Muscle of arm (tissue), 12 donors: Measurements from ENCODE around the gene RPL18A. TPM values are rescaled to one million over a fixed set of nuclear protein-coding genes. Genes with fewer than 3 reads are reported as not detected.
"Not testable (repeated sequence)": the region's sequence is repeated elsewhere in the genome, so short reads cannot be mapped to it uniquely, and the experiment has no call there.

Experiments used
- DNase-seq: peaks from one replicate; pipeline ENCODE4 v3.0.0-alpha.2; 2013
- polyA plus RNA-seq, 12 donors: library from polyadenylated mRNA; unstranded; fragments of 120-200 nt; gene quantifications; one replicate each; pipeline ENCODE4 v1.2.1, GENCODE V29; 2013; ENCODE audit not compliant: insufficient read length in 12 of 12

The RPL18A gene
- polyA plus RNA-seq, 12 donors: 1,385 to 2,689 (median 1,882) TPM; not detected in 1

DNA sequence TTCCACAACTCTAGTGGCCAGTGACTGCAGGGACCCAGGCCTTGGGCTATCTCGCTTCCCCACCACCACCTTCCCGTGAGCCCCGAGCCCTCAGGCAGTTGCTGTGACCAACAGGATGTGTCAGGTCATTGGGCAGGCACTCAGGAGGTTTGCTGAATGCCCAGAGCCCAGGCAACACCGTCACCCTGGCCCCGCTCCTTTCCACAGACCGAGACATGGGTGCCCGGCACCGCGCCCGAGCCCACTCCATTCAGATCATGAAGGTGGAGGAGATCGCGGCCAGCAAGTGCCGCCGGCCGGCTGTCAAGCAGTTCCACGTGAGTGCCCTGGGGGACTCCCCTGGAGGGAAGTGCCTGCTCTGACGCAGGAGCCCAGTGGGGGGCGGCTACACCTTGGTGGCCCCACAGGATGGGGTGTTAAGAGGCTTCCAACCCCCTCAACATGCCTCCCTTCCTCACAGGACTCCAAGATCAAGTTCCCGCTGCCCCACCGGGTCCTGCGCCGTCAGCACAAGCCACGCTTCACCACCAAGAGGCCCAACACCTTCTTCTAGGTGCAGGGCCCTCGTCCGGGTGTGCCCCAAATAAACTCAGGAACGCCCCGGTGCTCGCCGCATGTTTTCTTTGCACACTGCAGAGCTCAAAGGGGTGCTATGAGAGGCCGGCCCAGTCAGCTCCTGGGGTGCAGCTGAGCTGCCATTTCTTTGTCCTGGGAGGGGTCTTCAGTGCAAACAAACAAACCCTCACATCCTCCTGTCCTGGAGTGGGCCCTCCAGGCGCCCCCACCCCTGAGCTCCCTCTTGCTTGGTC lies 3.2 kb downstream of the RPL18A start:
- DNase-seq: no peak

DNA sequence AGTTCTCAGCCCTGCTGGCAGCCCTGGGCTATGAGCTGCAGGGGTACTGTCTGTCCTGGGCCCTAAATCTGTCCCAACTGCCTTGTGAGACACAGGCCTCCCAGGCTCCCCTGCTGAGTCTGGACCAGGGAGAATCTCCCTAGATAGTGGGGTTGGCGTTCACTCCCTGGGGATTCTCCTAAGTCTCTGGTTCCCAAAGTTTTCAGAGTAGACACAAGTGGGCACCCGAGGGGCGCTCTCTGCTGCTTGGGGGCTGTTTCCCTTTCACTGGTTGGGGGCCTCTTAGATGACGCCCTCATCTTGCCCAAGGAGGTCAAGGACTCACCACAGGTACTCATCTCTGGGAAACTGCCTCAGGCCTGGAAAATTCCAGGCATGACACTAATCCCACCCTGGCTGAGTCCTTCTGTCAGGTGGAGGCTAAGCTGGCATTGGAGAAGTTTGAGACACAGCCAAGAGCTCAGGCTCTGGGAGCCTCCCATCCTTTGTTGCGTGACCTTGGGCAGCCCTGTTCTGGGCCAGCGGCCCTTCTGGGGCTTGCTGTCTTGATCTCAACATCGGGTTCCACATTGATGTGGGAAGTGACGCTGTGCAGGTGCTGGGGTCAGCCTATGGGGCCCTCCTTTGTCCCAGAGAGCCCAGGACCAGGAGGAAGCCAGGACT lies 3.9 kb downstream of the RPL18A start:
- DNase-seq: no peak

DNA sequence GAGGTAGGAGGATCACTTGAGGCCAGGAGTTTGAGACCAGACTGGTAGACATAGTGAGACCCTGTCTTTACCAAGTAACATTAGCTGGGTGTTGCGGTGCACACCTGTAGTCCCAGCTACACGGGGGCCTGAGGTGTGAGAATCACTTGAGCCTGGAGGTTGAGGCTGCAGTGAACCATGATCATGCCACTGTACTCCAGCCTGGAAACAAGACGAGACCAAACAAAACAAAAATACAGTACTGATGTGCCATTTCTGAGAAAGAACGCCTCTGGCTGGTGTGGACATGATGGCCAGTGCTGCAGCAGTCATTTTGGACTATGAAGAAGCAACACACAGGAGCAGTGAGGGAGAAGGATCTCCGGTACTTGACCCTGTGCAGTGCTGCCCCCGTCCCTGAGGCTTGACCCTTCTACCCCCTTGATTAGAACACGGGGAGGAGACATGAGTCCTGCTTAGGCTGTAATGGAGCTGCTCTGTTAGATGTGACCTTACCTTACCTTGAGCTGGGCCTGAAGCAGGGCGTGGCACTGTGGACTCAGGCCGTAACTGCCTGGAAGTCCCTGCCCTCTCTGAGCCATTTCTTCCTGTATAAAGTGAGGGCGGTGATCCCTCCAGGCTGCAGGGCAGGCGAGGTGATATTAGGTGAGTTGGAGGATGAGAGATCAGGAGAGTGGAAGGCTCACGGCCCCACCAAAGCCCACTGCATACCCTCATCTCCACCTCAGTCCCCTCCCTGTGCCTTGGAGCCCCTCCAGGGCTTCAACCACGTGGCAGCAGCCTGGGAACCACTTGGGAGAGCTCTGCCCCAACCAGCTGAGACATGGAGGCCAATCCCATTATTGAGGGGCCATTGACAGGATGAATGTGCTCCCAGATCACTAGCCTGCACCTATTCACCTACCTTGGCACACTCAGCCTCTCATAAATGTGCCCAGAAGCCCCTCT lies 5.9 kb downstream of the RPL18A start:
- no peak for DNase-seq

DNA sequence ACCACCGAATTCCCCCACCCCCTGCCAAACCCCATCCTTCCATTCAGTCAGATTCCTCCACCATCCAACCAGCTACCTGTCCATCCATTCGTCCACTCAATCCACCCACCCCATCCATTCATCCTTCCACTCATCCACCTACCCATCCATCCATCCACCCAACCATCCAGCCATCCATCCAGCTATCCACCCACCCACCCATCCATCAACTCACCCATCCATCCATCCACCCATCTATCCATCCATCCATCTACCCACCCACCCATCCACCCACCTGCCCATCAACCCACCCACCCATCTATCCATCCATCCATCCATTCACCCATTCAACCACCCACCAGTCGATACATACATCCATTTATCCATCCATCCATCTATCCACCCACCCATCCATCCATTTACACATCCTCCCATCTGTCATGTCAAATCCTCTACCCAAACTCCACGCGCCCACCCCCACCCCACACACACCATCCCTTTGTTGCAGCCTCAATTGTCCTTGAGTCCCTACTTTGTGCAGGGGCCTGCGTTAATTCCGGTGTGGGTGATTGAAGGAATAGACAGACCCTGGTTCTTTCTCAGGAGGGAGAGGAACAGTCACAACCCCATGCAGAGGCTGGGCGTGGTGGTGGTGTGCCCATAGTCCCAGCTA lies 6.7 kb downstream of the RPL18A start:
- no peak for DNase-seq

DNA sequence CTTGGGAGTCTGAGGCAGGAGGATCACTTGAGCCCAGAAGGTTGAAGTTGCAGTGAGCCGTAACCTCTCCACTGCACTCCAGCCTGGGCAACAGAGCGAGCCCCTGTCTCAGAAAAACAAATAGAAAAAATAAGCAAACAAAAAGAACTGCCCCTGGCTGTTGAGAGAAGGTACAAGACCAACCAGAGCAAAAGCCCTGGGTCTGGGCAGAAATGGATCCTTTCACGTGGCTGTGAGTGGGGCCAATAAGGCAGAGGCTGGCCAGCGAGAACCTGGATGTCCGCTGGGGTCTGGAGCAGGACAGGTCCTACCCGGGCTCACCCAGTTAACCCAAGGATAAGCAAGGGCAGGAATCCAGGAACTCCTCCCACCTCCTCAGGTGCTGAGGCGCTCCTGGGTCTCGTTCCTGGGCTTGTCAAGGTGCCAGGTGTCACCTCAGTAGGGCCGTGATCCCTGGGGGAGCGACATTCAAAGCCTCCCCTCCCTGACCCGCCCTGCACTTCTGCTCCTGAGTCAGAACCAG lies 7.3 kb downstream of the RPL18A start:
- no peak for DNase-seq

DNA sequence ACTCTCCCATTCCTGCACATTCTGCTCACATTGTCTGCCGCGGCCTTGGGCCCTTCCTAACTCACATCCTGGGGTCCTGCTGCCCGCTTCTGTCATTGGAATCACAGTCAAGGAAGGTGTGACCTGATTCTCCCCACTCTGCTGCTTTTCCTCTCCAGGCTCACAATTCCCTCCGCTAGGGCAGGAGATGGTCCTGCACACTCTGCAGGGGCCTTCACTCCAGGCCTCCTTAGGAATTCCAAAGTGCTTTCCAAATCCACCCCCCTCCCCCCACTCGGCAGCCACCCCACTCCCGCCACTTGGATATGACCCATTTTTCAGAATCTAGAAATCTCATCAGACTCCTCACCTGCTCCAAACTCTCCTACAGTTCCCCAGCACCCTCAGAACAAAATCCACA lies 9.0 kb downstream of the RPL18A start:
- DNase-seq: no peak

DNA sequence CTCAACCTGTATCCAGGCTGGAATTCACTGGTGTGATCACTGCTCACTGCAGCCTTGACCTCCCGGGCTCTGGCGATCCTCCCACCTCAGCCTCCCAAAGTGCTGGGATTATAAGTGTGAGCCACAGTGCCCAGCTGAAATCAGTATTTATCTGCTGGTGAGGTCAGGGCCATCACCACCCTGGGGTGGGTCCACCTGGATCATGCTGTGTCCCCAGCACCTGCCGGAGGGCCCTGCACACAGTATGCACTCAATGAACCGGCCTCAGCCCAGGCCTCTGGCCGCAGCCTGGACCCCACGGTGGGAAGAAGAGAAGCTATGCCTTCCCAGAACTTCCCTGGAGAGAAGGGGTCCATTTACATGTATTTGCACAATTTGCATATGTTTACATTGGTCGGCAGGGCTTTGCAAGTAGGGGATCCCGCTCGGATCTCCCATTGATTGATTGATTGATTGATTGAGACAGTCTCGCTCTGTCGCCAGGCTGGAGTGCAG lies 9.5 kb downstream of the RPL18A start:
- no peak for DNase-seq

DNA sequence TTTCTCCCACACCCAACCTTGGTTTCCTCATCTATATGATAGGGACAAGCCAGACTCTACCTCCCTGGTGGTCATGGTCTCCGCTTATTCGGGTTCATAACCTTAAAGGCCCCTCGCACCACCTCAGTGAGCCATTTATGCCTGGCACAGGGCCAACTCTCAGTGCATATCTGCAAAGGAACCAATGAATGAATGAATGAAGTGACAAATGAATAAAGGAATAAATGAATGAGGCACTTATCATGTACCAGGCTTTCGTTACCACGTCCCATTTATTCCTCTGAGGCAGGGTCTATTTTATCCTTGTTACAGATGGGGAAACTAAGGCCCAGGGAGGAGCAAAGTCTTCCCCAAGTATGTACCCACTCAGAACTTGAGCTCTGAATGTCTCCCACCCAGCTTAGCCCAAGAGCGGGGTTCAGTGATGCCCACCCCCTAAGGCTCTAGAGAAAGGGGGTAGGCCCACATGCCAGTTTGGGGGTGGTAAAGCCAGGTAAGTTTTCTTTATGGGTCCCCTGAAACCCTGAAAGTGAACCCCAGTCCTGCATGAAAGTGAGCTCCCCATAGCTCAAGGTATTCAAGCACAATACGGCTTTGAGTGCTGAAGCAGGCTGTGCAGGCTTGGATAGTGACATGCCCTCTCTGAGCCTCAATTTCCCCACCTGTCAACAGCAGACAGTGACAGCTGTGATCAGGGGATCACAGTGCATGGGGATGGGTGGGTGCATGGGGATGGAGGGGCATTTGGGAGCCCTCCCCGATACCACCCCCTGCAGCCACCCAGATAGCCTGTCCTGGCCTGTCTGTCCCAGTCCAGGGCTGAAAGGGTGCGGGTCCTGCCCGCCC lies 11.5 kb downstream of the RPL18A start:
- no peak for DNase-seq

DNA sequence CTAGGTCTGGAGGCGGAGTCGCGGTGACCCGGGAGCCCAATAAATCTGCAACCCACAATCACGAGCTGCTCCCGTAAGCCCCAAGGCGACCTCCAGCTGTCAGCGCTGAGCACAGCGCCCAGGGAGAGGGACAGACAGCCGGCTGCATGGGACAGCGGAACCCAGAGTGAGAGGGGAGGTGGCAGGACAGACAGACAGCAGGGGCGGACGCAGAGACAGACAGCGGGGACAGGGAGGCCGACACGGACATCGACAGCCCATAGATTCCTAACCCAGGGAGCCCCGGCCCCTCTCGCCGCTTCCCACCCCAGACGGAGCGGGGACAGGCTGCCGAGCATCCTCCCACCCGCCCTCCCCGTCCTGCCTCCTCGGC lies 12.2 kb downstream of the RPL18A start, which contains the start of gene SLC5A5:
Gene SLC5A5, plus strand, starts transcription at position 68 of the 373 bp plus-strand sequence. CDS start 375 bp downstream, outside the sequence.
- no peak for DNase-seq

DNA sequence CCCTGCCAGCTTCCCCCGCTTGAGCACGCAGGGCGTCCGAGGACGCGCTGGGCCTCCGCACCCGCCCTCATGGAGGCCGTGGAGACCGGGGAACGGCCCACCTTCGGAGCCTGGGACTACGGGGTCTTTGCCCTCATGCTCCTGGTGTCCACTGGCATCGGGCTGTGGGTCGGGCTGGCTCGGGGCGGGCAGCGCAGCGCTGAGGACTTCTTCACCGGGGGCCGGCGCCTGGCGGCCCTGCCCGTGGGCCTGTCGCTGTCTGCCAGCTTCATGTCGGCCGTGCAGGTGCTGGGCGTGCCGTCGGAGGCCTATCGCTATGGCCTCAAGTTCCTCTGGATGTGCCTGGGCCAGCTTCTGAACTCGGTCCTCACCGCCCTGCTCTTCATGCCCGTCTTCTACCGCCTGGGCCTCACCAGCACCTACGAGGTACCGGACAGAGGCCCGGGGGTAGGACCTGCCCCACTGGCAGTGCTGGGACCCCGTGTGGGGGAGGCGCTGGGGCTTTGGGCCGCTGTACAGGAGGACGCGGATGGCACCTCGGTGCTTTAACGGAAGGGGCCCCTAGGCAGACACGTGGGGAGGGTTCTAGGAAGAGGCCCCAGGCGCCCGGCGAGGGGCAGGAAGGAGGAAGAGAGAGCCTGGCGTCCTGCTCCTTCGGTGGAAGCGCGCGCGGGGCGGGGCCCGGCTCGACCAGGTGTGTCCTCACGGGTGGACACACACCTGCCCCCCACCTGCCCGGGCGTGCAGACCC lies 12.7 kb downstream of the RPL18A start:
- no peak for DNase-seq

DNA sequence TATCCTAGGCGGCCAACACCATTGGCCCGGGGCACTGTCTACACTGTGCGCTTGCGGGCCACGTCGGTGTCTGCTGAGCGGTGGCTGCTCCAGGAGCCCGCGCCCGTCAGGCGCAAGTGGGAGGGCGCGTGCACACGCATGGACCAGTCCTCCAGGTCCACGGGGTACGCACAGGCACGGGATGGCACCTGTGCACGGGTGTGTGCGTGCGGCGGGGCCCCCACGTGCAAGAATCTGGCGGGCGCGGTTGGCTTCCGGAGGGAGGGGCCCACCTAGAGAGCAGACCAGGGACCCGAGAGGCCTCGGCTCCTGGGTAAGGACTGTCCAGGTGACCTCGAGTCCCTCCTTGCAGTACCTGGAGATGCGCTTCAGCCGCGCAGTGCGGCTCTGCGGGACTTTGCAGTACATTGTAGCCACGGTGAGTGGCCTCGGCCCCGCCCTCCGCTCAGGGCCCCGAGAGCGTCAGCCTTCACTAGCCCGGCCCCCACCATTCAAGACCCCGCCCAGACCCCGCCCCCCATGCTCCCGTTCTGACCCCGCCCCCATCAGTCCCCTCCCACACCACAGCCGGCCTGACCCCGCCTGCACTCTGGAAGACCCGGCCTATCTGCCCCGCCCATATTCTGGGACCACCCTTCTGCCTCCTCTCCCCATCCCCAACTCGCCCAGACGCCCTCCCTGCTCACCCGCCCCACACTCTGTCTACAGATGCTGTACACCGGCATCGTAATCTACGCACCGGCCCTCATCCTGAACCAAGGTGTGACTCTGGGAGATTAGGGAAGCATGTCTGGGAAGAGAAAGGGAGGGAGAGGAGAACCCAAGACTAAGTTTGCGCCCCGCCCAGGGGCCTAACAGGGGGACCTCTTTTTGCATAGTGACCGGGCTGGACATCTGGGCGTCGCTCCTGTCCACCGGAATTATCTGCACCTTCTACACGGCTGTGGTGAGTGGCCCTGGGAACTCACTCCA lies 14.4 kb downstream of the RPL18A start:
- DNase-seq: no peak

DNA sequence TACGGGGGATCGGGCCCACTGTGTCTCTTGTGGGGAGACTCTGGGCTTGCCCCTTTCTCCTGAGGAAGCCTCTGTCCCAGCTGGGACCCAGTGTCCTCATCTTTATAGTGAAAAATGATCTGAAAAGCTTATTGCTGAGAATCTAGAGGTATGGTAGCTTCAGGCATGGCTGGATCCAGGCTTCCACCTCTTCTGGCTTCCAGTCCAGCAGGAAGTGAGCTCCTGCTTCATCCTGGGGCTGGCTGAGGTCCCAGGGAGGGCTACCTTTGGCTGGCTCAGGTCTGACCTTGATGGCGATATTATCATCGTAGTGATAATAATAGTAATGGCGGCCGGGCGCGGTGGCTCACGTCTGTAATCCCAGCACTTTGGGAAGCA lies 15.0 kb downstream of the RPL18A start:
- DNase-seq: no peak

DNA sequence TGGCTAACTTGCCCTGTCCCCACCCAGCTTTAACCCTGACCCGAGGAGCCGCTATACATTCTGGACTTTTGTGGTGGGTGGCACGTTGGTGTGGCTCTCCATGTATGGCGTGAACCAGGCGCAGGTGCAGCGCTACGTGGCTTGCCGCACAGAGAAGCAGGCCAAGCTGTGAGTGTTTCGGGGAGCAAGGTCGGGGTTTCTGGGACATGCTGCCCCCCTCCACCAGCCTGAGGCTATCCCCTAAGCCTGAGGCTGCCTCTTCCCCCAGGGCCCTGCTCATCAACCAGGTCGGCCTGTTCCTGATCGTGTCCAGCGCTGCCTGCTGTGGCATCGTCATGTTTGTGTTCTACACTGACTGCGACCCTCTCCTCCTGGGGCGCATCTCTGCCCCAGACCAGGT lies 18.0 kb downstream of the RPL18A start:
- no peak for DNase-seq

DNA sequence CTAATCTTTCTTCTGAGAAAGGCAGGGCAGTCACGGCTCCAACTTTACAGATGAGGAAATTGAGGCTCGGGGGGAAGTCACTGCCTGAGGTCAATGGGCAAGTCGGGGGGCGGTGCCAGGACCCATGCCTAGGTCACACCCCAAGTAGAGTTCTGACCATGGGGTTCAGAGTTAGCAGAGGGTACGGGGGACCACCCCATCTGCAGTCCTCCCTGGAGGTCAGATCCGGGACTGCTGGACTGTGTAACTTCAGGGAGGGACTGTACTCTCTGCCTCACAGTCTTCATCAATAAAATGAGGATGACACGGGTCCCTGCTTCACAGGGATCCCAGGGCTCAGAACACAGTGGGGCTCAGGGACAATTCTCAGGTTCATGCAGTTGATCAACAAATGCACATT lies 19.8 kb downstream of the RPL18A start:
- DNase-seq: no peak

DNA sequence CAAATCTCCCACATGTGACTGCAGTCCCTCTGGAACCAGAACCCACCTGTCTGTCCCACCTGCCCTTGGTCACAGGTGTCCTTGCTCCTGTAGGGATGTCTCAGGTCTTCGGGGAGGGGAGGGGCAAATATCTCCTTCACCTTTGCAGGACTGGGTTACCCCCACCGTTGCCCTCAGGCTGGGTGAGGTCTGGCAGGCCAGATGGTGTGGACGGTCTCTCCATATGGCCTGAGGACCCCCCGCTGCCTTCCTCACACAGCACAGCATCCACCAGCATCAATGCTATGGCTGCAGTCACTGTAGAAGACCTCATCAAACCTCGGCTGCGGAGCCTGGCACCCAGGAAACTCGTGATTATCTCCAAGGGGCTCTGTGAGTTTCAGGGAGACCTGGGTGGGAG lies 22.0 kb downstream of the RPL18A start:
- no peak for DNase-seq

DNA sequence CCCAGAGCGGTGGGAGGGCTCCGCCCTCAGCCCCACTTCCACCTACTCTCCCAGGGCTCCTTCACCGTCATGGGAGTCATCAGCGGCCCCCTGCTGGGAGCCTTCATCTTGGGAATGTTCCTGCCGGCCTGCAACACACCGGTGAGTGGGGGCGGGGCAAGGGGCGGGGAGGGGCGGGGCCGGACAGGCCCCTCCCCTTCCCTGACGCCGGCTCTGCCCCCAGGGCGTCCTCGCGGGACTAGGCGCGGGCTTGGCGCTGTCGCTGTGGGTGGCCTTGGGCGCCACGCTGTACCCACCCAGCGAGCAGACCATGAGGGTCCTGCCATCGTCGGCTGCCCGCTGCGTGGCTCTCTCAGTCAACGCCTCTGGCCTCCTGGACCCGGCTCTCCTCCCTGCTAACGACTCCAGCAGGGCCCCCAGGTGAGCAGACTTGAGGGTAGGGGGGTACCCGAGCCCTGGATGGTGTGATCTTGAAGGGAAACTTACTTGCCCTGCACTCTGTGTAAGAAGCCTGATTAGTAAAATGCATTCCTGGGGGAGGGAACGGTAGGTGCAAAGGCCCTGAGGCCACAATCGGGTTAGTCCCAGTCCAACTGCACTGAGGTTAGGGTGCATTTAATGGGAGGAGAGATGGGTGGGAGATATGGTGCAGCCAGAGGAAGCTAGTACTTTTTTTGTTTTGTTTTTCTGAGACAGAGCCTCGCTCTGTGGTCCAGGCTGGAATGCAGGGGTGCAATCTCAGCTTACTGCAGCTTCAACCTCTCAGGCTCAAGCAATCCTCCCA lies 24.1 kb downstream of the RPL18A start:
- DNase-seq: no peak

DNA sequence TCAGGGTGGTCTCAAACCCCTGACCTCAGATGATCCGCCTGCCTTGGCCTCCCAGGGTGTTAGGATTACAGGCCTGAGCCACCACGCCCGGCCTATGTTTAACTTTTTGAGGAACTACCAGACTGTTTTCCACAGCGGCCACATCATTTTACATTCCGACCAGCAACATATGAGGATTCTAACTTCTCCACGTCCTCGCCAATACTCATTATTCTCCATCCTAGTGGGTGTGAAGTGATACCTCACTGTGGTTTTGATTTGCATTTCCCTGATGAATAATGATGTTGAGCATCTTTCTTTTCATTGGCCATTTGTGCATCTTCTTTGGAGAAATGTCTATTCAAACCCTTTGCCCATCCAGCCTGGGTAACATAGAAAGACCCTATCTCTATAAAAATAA lies 26.8 kb downstream of the RPL18A start:
- no peak for DNase-seq

DNA sequence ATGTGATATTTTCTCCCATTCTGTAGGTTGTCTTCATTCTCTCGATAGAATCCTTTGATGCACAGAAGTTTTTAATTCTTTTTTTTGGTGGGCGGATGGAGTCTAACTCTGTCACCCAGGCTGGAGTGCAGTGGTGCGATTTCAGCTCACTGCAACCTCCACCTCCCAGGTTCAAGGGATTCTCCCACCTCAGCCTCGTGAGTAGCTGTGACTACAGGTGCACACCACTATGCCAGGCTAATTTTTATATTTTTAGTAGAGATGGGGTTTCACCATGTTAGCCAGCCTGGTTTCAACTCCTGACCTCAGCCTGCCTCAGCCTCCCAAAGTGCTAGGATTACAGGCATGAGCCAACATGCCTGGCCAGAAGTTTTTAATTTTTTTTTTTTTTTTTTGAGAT lies 27.5 kb downstream of the RPL18A start:
- DNase-seq: not testable (repeated sequence)
